ENCODE results near the gene ATXN10.

- TF ChIP-seq CTCF (IDR thresholded peaks at IDR 0.05): no peak
- TF ChIP-seq POLR2A (IDR thresholded peaks at IDR 0.05): no peak
Observed at GRCh38 chr22:45631841-45632238, 39.8 kb upstream of the ATXN10 start.

Measured in lower leg skin (tissue), 3 donors.